ENCODE measurements around the gene RAX2. TPM values are rescaled to one million over a fixed set of nuclear protein-coding genes. Genes with fewer than 3 reads are reported as not detected.

Gene RAX2
- total and polyA plus RNA-seq, 2 of the 8 experiments (the other 6 are each of a cell fraction or from before 2014, with no cell fraction given), result 0.08 TPM; not detected in 1

GRCh38 chr19:3737487-3738205 lies 34.4 kb downstream of the RAX2 start (continued):
- no peak for TF ChIP-seq GABPA (IDR thresholded peaks at IDR 0.05; ENCODE audit: borderline replicate concordance, insufficient read depth, low read length)
- no peak for TF ChIP-seq SUZ12 (IDR thresholded peaks at IDR 0.05; ENCODE audit: low read length)
- TF ChIP-seq BRCA1 (IDR thresholded peaks at IDR 0.05; ENCODE audit: low read depth, low read length), result no peak
- no peak for TF ChIP-seq CREB1 (IDR thresholded peaks at IDR 0.05)
- TF ChIP-seq YY1 (IDR thresholded peaks at IDR 0.05; ENCODE audit: low read depth, low read length), result no peak
